Body of pancreas (tissue), 4 donors: ENCODE measurements around the gene APBA2. TPM values are rescaled to one million over a fixed set of nuclear protein-coding genes. Genes with fewer than 3 reads are reported as not detected.

Source experiments
- ATAC-seq: fragments of 150-250 bp; one replicate; pipeline ENCODE4 v1.9.1; 2016
- DNase-seq, 4 donors: peaks; one replicate each; pipeline ENCODE4 v3.0.0-alpha.2; 2019
- H3K27ac ChIP-seq, 4 donors: fragments of 200-600 bp; sonication (generic); 1 replicate in 3 of 4; 2 replicates in 1 of 4; pipeline versions ENCODE4 v1.5.1 to v1.6.1; 2016 to 2019; ENCODE audit warnings: mild to moderate bottlenecking in 1 of 4, mixed read lengths in 1 of 4, moderate library complexity in 1 of 4
- H3K27me3 ChIP-seq, 2 donors: fragments of 200-600 bp; sonication (generic); one replicate each; pipeline ENCODE4 v1.6.0; 2016; ENCODE audit warnings: mild to moderate bottlenecking in 1 of 2
- H3K36me3 ChIP-seq, 2 donors: fragments of 200-600 bp; sonication (generic); replicated peaks in 1 of 2; 2 replicates each; pipeline ENCODE4 v1.5.1; 2016; ENCODE audit warnings: low read depth in 2 of 2; ENCODE audit not compliant: insufficient read depth in 1 of 2
- H3K4me1 ChIP-seq: fragments of 200-600 bp; sonication (generic); one replicate; pipeline ENCODE4 v1.6.0; 2016
- H3K4me3 ChIP-seq, 2 donors: fragments of 200-600 bp; sonication (generic); 1 replicate in 1 of 2; 2 replicates in 1 of 2; pipeline ENCODE4 v1.5.1; 2016 to 2019
- H3K9me3 ChIP-seq, 3 donors: fragments of 200-600 bp; sonication (generic); 1 replicate in 2 of 3; 2 replicates in 1 of 3; pipeline ENCODE4 v1.5.1; 2016
- POLR2A ChIP-seq, 3 donors: fragments of 450-650 bp; IDR thresholded peaks; one replicate each; pipeline ENCODE4 v1.6.1; 2016; ENCODE audit warnings: antibody characterized with exemption in 3 of 3, mild to moderate bottlenecking in 2 of 3
- WGBS, 2 donors: methylation state at CpG; one replicate each; pipeline ENCODE4 v1.1.5; 2017; 5-methylcytosine and 5-hydroxymethylcytosine counted together
- intact Hi-C: fragments of 100-400 bp; cut with DNase I; formaldehyde crosslinking; loops from one replicate; pipeline ENCODE4 v1.15.1; 2023
- total RNA-seq, 2 donors: library from RNA; depleted of rRNA; stranded (reverse); fragments of >200 nt; gene quantifications; one replicate each; pipeline ENCODE4 v1.1.0, GENCODE V29; 2016
- TF ChIP-seq, protein P1 (sequence below), 7 experiments: fragments of 450-650 bp in 4 of 7; fragments of 200-600 bp in 3 of 7; sonication (generic) in 3 of 7; IDR thresholded peaks; one replicate each; pipeline ENCODE4 v1.5.1; 2016 to 2019; ENCODE audit warnings: antibody characterized with exemption in 7 of 7

The APBA2 gene
- total RNA-seq, 2 donors from 2014 or later, result 13.2 to 29.0 TPM

DNA sequence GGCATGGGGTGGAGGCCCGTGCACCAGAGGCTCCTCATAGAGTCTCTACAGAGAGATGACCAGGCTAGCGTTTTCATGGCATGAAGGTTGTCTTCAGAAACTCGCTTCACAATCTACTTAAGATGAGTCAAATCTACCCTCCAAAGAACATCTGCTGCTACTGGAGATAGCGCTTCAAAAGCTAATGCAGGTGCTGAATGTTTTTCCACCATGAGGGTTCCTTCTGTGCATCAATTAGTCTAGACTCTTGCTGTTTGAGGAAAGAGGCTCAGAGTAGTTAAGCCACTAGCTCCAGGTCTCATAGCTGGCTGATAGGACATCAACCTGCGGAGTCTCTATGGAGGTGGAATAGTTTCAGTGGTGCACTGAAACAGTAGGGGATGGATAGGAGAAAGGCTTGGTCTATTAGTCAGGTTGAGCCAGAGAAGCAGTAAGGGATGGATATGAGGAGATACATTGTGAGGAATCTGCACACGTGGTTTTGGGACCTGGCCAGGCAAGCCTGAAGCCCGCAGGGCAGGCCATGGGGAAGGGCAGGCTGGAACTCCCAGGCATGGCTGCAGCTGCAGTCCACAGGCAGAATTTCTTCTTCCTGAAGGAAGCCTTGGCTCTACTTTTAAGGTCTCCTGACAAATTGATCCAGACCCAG lies 117.5 kb downstream of the APBA2 start:
- Histone ChIP-seq H3K9me3 (no peaks in the 10 kb centered on the region), H3K4me1 (no peaks in the 10 kb centered on the region), H3K4me3 (no peak overlapping the region), H3K36me3 (no peaks in the 10 kb centered on the region), H3K27ac (no peak overlapping the region), H3K27me3 (no peaks in the 10 kb centered on the region)
- intact Hi-C loops, result no loop called here
- ATAC-seq (no peak), DNase-seq (no peak)
- 86 to 89% methylated on average over 7 of the region's 7 CpGs for WGBS, 2 donors
- no peak for TF ChIP-seq POLR2A (IDR thresholded peaks at IDR 0.05)
- TF ChIP-seq, protein P1, sequence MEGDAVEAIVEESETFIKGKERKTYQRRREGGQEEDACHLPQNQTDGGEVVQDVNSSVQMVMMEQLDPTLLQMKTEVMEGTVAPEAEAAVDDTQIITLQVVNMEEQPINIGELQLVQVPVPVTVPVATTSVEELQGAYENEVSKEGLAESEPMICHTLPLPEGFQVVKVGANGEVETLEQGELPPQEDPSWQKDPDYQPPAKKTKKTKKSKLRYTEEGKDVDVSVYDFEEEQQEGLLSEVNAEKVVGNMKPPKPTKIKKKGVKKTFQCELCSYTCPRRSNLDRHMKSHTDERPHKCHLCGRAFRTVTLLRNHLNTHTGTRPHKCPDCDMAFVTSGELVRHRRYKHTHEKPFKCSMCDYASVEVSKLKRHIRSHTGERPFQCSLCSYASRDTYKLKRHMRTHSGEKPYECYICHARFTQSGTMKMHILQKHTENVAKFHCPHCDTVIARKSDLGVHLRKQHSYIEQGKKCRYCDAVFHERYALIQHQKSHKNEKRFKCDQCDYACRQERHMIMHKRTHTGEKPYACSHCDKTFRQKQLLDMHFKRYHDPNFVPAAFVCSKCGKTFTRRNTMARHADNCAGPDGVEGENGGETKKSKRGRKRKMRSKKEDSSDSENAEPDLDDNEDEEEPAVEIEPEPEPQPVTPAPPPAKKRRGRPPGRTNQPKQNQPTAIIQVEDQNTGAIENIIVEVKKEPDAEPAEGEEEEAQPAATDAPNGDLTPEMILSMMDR (IDR thresholded peaks at IDR 0.05), result no peak

DNA sequence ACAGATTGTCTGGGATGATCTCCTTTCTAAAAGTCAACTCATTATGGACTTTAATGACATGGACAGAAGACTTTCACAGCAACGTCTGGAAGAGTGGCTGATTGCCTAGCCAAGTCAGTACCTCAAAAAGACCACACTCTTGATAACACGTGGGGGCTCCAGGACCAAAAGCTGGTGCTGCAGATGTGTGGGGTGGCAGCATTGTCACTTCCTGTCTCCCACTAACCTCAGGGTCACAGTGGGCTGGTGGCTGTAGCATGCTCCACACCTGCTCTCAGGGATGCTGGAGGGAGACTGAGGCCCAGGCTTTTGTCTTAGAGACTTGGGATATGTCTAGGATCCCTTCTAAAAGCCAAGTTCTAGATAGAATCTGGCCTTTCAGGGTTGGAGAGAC lies 118.1 kb downstream of the APBA2 start:
- TF ChIP-seq, protein P1 (IDR thresholded peaks at IDR 0.05), result no peak
- no peak for TF ChIP-seq POLR2A (IDR thresholded peaks at IDR 0.05)
- Histone ChIP-seq H3K27me3 (no peaks in the 10 kb centered on the region), H3K27ac (no peak overlapping the region), H3K4me1 (no peaks in the 10 kb centered on the region), H3K36me3 (no peaks in the 10 kb centered on the region), H3K4me3 (no peak overlapping the region), H3K9me3 (no peaks in the 10 kb centered on the region)
- intact Hi-C loops, result no loop called here
- WGBS, 2 donors, result 60 to 70% methylated on average over 1 to 2 of the region's 2 CpGs
- DNase-seq (no peak), ATAC-seq (no peak)

DNA sequence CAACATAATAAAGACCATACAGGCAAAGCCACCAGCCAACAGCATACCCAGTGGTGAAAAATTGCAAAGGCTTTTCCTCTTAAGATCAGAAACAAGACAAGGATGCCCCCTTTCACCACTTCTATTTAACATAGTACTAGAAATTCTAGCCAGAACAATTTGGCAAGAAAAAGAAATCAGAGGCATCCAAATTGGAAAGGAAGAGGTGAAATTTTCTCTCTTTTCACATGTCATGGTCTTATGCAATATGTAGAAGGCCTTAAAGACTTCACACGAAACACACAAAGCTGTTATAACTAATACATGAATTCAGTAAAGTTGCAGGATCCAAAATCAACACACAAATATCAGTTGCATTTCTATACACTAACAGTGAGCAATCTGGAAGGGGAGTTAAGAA lies 120.2 kb downstream of the APBA2 start:
- intact Hi-C loops, result no loop called here
- 86 to 96% methylated on average over 1 of the region's 1 CpG for WGBS, 2 donors
- no peak for DNase-seq
- Histone ChIP-seq H3K27ac (no peak overlapping the region), H3K4me3 (no peak overlapping the region), H3K9me3 (no peaks in the 10 kb centered on the region), H3K4me1 (no peaks in the 10 kb centered on the region), H3K36me3 (no peaks in the 10 kb centered on the region), H3K27me3 (no peaks in the 10 kb centered on the region)
- no peak for TF ChIP-seq POLR2A (IDR thresholded peaks at IDR 0.05)
- TF ChIP-seq, protein P1 (IDR thresholded peaks at IDR 0.05), result no peak
- ATAC-seq, result no peak

DNA sequence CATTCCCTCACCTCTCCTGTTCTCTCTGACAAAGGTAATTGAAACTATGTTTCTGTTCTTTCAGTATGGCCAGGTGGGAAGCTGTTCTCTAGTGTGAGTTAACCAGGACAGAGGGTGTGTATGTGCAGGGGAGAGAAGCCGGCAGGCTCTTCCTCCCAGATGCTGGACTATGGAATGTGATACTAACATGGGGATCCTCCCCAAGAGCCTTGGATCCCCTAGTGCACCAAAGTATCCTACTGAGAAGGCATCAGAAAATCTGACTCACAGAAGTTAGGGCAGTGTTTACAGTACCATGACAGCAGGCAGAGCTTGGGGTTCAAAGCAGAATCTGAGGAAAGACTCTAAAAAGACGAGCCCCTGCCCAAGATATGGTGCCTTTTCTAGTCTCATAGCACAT lies 123.1 kb downstream of the APBA2 start:
- DNase-seq (no peak), ATAC-seq (no peak)
- no peak overlapping the region for H3K4me3 ChIP-seq
- TF ChIP-seq, protein P1 (IDR thresholded peaks at IDR 0.05), result no peak
- no peak for TF ChIP-seq POLR2A (IDR thresholded peaks at IDR 0.05)
- no peak overlapping the region for H3K27ac ChIP-seq
- no peaks in the 10 kb centered on the region for H3K27me3 ChIP-seq
- H3K4me1 ChIP-seq, result no peaks in the 10 kb centered on the region
- H3K36me3 ChIP-seq, result no peaks in the 10 kb centered on the region
- 57 to 74% methylated on average over 2 of the region's 2 CpGs for WGBS, 2 donors
- intact Hi-C loops, result no loop called here
- H3K9me3 ChIP-seq, result no peaks in the 10 kb centered on the region

DNA sequence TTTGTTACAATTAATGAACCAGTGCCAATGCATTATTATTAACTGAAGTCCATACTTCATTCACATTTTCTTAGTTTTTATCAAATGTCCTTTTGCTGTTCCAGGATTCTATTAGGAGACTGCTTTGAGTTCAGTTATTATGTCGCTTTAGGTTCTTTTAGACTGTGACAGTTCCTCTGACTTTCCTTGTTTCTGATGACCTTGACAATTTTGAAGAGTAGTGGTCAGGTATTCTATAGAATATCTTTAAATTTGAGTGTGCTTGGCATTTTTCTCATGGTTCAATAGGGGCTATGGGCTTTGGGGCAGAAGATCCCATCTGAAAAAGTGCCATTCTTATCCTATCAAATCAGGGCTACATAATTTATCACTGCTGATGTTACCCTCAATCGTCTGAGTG lies 126.3 kb downstream of the APBA2 start:
- ATAC-seq (no peak), DNase-seq (no peak)
- 81 to 90% methylated on average over 2 of the region's 2 CpGs for WGBS, 2 donors
- Histone ChIP-seq H3K4me3 (no peak overlapping the region), H3K27me3 (no peaks in the 10 kb centered on the region), H3K27ac (no peak overlapping the region), H3K9me3 (no peaks in the 10 kb centered on the region), H3K4me1 (no peaks in the 10 kb centered on the region), H3K36me3 (no peaks in the 10 kb centered on the region)
- intact Hi-C loops, result no loop called here
- no peak for TF ChIP-seq POLR2A (IDR thresholded peaks at IDR 0.05)
- TF ChIP-seq, protein P1 (IDR thresholded peaks at IDR 0.05), result no peak
